ENCODE results near the gene ARL15. TPM values are rescaled to one million over a fixed set of nuclear protein-coding genes. Genes with fewer than 3 reads are reported as not detected.

Gene ARL15
- total RNA-seq, 6 experiments from 2014 or later = 9.8 to 16.0 (median 13.4) TPM

DNA sequence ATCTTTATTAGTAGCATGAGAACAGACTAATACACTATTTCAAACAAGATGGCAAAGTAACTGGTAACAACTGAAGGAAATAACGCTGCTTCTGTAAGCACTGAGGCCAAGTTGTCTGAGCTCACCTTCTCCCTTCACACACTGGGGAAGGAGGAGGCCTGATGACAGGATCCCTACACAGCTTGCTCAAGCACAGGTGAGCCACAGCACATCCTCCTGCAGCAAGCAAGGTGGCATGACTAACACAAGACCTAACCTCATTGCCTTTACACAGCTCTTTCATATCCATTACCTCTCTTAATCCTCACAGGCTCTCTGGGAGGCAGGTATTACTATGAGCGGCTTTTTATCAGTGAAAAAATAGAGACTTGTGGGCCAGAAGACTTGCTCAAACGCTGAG, 83.3 kb downstream of the ARL15 start:
- Mint-ChIP-seq H3K4me3 (no peak overlapping the region), H3K36me3 (ENCODE audit: low read depth) (no peaks in the 10 kb centered on the region), H3K27me3 (ENCODE audit: insufficient read depth) (no peaks in the 10 kb centered on the region; the same call in none of the 2 replicates), H3K27ac (no peak overlapping the region), H3K4me1 (ENCODE audit: low read depth) (peaks cover 14% of the 10 kb centered on the region), H3K9me3 (no peaks in the 10 kb centered on the region)
- no peak for TF ChIP-seq CTCF (IDR thresholded peaks at IDR 0.05)
- no peak for DNase-seq

GRCh38 chr5:54226215-54226614, 84.2 kb downstream of the ARL15 start:
- no peaks in the 10 kb centered on the region for H3K9me3 Mint-ChIP-seq
- H3K36me3 Mint-ChIP-seq (ENCODE audit: low read depth) = no peaks in the 10 kb centered on the region
- no peak overlapping the region for H3K27ac Mint-ChIP-seq
- no peaks in the 10 kb centered on the region; the same call in none of the 2 replicates for H3K27me3 Mint-ChIP-seq (ENCODE audit: insufficient read depth)
- no peak overlapping the region for H3K4me3 Mint-ChIP-seq
- no peak for TF ChIP-seq CTCF (IDR thresholded peaks at IDR 0.05)
- no peak for DNase-seq
- peaks cover 14% of the 10 kb centered on the region for H3K4me1 Mint-ChIP-seq (ENCODE audit: low read depth)

- no peak overlapping the region for H3K27ac Mint-ChIP-seq
- no peaks in the 10 kb centered on the region; the same call in 1 of the 2 replicates for H3K27me3 Mint-ChIP-seq (ENCODE audit: insufficient read depth)
- no peak for DNase-seq
- H3K4me3 Mint-ChIP-seq = no peak overlapping the region
- H3K36me3 Mint-ChIP-seq (ENCODE audit: low read depth) = no peaks in the 10 kb centered on the region
- no peak for TF ChIP-seq CTCF (IDR thresholded peaks at IDR 0.05)
- H3K9me3 Mint-ChIP-seq = no peaks in the 10 kb centered on the region
- peaks cover 14% of the 10 kb centered on the region for H3K4me1 Mint-ChIP-seq (ENCODE audit: low read depth)
Observed at GRCh38 chr5:54224103-54224826, 86.1 kb downstream of the ARL15 start.

DNA sequence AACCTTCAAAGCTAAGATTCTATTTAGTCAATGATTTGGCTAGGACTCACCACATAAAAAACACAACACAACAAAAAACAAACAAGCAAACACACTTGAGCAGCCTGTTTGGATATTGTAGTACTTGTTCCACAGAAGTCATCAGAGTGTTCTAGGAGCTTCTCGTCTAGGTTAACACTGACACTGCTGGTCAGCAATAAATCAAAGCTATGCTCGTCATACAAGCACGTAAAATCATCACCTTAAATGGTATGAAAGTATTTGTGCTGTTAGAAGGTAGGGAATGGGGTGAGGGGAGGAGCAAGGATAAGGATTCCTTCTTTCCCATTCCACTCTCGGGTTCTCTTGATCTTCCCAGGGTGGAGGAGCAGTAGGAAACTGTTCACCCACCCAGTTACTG, 88.0 kb downstream of the ARL15 start:
- TF ChIP-seq CTCF (IDR thresholded peaks at IDR 0.05) = no peak
- no peak overlapping the region for H3K27ac Mint-ChIP-seq
- no peak for DNase-seq

GRCh38 chr5:54221135-54221534, 89.2 kb downstream of the ARL15 start:
- no peak for TF ChIP-seq CTCF (IDR thresholded peaks at IDR 0.05)
- H3K9me3 Mint-ChIP-seq = no peaks in the 10 kb centered on the region
- no peak overlapping the region for H3K27ac Mint-ChIP-seq
- no peak overlapping the region for H3K4me3 Mint-ChIP-seq
- no peak for DNase-seq
- no peaks in the 10 kb centered on the region; the same call in 1 of the 2 replicates for H3K27me3 Mint-ChIP-seq (ENCODE audit: insufficient read depth)
- H3K36me3 Mint-ChIP-seq (ENCODE audit: low read depth) = no peaks in the 10 kb centered on the region
- H3K4me1 Mint-ChIP-seq (ENCODE audit: low read depth) = peaks cover 17% of the 10 kb centered on the region

More for the DNA sequence above, 88.0 kb downstream of the ARL15 start:
- no peaks in the 10 kb centered on the region; the same call in 1 of the 2 replicates for H3K27me3 Mint-ChIP-seq (ENCODE audit: insufficient read depth)
- no peak overlapping the region for H3K4me3 Mint-ChIP-seq
- H3K36me3 Mint-ChIP-seq (ENCODE audit: low read depth) = no peaks in the 10 kb centered on the region
- no peaks in the 10 kb centered on the region for H3K9me3 Mint-ChIP-seq
- H3K4me1 Mint-ChIP-seq (ENCODE audit: low read depth) = peaks cover 20% of the 10 kb centered on the region

Data from HFFc6 (cell line).